Stimulated activated CD4-positive, alpha-beta T cell treated with anti-CD3 and anti-CD28 coated beads, Interleukin-1b, Interleukin-23, amount 100 ng/mL, for 1 hour (primary cell): ENCODE results near the gene AGPAT3.

ENCODE experiments used
- DNase-seq, 2 donors: peaks; one replicate each; pipeline ENCODE4 v3.0.0-alpha.2; 2020; ENCODE audit warnings: low read depth in 2 of 2

Gene AGPAT3

DNA sequence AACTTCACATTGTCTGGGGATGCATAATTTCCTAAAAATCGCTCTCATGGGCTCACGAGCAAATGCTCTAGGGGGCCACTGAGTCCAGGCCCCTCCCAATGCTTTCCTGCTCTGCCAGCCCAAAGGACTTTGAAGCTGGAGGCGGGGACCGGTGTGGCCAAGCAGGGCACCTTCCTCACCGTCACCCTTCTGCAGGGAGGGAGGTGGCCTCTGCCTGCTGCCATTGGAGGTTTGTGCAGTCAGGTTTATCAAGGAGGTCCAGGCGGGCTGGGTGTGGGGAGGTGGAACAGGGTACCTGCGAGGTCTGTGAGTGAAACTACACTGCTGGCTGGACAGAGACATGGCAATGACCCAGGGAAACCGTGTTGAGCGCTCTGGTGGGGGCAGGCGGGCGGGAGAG lies 89.0 kb downstream of the AGPAT3 start:
- DNase-seq: no peak

DNA sequence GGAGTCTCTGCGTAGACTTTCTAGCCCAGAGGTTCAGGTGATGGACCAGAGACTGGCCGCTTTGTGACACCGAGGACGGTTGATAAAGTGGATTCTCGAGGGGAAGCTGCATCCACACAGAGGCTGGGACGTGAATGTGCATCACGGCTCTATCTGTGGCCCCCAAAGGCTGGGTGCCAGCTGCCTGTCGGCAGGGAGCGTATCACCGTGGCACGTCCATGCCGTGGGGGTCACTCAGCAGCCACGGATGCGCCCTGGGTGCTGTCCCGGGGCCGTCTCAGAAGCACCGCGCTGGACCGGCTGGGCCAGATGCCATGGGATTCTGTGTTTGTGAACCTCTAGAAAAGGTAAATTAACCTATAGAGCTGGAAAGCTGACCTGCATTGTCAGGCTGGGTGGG lies 89.9 kb downstream of the AGPAT3 start:
- DNase-seq: no peak

DNA sequence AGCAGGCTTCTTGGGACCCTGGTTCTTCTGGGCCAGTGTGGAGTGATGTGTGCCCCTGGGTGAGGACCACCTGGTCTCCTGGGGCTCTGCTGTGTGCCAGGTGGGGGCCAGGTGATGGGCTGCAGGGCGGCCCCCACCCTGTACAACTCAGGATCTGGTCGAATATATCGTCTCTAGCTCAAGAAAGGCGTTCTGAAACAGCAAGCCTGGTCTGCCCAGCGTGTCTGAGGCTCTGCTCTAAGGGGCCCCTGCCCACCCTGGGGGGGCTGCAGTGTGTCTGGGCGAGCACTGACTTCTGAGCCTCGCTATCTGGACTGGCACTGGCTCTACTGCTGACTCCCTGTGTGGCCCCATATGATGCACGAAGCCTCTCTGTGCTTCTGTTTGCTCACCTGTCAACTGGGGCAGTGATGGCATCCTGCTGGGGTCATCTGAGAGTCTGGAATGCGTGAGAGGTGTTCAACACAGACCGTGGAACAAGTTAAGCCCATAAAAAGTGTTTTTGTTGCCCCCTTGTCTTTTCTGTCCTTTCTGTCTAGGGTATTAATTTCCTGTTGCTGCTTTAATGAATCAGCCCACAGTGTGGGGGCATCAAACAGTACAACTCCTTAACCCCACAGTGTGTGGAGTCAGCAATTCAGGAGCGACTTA lies 91.1 kb downstream of the AGPAT3 start:
- DNase-seq: no peak

DNA sequence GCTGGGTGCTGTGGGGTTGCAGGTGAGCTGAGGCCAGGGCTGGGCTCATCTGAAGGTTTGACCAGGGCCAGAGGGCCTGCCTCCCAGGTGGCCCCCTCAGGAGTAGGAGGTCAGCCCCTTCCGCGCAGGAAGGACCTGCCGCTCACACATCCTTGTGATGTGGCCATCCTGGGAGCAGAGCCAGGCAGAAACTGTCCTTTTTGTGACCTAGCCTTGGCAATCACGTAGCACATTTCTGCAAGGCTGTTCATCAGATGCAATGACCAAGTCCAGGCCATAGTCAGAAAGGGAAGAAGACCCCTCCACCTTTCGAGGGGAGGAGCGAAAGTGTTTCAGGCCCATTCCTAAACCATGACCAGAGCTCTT lies 91.6 kb downstream of the AGPAT3 start:
- DNase-seq: no peak

DNA sequence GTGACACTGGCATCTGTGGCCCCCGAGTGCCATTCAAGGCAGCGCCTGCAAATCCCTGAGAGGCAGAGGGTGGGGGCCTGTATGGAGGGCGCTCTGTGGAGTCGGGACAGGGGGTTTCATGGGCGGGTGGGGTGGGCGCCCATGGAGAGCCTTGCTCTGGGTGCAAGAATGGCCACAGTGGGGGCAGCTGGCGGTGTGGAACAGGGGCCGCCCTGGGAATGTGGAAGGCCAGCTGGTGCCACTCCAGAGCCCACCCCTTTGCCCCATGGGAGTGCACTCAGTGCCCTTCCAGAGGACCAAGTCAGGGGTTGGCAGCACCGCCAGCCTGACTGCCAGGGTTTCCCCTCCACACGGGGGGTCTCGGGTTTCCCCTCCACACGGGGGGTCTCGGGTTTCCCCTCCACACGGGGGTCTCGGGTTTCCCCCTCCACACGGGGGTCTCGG lies 92.1 kb downstream of the AGPAT3 start:
- no peak for DNase-seq

DNA sequence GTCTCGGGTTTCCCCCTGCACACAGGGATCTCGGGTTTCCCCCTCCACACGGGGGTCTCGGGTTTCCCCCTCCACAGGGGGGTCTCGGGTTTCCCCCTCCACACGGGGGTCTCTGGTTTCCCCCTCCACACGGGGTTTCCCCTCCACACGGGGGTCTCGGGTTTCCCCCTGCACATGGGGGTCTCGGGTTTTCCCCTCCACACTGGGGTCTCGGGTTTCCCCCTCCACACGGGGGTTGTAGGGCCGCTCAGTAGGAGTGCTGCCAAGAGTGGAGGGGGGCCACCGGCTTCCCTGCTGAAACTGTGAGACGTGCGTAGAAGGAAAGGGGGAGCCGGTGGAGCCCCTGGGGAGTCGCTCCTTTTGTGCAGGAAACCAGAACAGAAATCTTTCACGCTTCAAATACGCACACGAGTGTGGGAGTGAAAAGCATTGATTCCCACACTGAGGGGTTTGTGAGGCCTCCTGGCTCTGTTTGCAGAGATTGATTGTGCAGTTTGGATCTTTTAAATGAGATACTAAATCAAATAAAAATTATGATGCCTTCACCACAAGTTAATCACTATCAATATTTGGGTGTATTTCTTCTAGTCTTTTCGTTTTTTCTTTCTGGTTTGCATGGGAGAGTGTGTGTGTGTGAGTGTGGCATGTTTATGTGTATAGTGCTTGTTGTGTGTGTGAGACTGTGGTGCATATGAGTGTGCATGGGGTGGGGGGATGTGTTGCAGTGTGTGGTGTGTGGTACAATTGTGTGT lies 92.8 kb downstream of the AGPAT3 start:
- no peak for DNase-seq

DNA sequence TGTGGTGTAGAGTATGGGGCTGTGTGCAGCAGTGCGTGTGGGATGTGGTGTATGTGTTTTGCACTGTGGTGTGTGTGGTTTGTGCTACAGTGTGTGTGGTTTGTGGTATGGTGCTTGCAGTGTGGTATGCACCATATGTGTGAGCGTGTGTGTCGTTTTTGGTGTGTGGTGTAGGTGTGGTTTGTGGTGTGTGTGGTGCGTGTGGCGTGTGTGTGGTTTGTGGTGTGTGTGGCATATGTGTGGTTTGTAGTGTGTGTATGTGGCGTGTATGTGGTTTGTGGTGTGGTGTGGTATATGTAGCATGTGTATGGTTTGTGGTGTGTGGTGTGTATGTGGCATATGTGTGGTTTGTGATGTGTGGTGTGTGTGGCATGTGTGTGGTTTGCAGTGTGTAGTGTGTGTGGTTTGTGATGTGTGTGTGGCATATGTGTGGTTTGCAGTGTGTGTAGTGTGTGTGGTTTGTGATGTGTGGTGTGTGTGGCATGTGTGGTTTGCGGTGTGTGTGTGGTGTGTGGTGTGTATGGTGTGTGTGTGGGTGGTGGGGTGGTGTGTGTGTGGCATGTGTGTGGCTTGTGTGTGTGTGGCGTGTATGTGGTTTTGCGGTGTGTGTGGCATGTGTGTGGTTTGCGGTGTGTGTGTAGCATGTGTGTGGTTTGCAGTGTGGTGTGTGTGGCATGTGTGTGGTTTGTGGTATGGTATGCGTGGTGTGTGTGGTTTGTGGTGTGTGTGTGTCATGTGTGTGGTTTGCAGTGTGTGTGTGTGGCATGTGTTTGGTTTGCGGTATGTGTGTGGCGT lies 93.5 kb downstream of the AGPAT3 start:
- no peak for DNase-seq

DNA sequence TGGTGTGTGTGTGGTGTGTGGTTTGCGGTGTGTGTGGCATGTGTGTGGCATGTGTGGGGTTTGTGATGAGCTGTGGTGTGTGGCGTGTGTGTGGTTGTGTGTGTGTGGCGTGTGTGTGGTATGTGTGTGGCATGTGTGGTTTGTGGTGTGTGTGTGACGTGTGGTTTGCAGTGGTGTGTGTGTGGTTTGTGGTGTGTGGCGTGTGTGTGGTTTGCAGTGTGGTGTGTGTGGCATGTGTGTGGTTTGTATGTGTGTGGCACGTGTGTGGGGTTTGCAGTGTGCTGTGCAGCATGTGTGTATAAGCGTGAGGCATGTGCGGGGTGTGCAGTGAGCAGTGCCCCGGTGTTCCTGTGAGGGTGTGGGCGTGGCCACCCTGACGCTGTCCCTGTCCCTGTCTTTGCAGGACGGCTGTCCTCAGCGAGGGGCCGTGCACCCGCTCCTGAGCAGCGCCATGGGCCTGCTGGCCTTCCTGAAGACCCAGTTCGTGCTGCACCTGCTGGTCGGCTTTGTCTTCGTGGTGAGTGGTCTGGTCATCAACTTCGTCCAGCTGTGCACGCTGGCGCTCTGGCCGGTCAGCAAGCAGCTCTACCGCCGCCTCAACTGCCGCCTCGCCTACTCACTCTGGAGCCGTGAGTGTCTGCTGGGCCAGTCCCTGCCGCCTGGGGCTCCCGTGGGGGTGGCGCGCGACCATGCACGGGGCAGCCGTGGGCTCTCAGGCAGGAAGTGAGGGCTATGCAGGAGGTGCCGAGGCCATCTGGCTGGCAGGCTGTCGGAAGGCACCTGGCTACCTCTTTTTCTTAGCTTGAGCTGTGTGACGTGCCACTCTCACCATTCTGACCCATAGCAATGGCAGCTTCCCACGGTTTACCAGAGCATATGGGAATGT lies 94.5 kb downstream of the AGPAT3 start:
- no peak for DNase-seq

DNA sequence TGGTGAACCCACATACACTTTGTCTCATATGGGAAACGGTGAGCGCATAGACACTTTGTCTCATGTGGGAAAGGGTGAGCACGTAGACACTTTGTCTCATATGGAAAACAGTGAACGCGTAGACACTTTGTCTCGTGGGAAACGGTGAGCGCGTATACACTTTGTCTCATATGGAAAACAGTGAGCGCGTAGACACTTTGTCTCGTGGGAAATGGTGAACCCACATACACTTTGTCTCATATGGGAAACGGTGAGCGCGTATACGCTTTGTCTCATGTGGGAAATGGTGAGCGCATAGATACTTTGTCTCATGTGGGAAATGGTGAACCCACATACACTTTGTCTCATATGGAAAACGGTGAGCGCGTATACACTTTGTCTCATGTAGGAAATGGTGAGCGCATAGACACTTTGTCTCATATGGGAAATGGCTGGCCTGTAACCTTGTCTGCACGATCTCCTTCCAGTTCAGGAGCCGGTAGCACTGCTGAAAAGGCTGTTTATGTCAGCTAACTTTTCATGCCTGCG lies 96.4 kb downstream of the AGPAT3 start:
- DNase-seq: no peak

DNA sequence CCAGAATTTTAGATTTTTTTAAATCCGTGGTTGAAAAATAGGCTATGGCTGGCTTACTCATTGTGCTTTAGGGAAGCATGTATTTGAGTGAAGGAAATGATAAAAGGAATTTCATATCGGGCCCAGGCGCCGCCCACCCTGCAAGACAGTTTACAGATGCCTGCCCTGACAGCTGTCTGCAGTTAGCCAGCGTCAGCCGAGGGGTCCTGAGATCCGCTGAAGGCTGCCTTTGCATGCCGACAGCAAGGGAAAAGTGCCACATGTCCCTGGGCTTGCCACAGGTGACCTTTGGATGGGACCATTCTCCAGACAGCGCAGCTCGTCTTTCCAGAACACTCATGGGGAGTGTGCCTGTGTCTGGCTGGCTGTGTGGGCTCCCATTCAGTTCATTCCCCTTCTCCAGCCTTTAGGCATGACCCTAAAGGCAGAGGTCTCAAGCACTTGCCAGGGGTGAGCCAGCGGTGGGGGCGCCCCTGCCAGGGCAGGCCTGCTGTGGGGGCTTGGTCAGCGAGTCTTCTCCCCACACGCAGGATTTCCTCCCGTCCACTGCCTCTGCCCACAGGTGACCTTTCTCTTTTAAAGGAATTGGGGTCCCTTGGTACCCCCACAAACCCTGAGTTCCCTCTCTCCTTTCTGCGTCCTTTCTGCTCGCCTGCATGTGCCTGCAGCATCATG lies 101.0 kb downstream of the AGPAT3 start:
- no peak for DNase-seq

DNA sequence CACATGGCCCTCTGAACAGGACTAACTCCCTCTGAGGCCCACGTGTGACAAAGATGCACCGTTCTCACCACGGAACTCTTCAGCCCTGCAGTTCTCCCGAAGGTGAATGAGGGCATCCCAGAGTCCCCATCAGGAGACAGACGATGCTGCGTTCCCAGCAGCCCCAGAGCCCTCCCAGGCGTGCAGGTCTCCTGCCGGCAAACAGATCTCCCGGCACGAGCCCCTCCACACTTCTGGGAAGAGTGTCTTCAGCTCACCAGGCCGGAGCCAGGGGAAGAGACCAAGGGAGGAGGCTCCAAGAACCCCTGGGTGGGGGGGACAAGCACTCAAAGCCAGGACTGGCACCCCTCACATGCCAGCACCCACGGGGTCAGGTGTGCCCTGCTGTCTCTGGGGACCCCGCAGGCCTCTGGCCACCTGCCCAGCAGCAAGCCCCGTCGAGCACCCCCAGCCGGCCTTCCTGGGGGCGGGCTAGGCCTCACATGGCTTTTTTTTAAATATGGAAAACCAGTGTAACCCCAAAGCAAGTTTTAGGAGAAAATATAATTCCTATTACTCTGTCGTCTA lies 102.0 kb downstream of the AGPAT3 start:
- no peak for DNase-seq

DNA sequence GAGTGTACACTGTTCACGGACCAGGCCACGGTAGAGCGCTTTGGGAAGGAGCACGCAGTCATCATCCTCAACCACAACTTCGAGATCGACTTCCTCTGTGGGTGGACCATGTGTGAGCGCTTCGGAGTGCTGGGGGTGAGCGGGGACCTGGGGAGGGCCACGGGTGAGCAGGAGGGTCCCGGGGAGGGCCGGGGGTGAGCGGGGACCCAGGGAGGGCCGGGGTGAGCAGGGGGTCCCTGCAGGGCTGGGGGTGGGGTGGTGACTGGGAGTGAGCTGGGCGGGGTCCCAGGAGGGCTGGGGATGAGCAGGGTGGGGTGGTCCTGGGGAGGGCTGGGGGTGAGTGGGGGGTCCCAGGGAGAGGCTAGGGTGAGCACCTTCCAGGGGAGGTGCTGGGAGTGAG lies 103.0 kb downstream of the AGPAT3 start:
- DNase-seq: no peak

DNA sequence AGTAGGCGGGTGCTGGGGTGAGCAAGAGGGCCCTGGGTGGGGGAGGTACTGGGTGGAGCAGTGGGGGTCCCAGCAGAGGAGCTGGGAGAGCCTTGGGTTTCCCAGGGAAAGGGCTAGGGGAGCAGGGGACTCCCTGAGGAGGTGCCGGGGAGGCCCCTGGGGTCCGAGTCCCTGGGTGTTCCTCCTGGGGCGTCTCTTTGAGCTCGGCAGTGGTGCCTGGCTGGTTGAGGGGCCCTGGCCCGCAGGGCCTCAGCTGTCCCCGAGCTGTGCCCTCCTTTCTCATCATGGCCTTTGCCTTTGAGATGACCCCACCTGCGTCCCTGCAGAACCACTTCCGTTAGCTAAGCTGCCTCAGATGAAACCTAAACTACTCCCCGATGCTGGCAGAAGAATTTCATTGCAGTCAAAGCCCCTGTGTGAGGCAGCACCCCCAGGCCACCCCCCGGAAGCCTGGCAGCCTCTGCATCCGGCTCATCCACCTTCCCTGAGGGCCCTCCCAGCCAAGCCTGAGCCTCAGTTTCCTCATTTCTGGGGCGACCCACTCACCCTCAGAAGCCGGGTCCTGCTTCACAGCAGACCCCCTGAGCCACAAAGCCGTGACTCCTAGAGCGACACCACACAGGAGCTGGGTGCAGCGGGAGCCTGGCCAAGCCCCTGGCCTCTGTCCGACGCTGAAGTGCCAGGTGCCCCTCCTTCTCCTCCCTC lies 103.5 kb downstream of the AGPAT3 start:
- DNase-seq: no peak

DNA sequence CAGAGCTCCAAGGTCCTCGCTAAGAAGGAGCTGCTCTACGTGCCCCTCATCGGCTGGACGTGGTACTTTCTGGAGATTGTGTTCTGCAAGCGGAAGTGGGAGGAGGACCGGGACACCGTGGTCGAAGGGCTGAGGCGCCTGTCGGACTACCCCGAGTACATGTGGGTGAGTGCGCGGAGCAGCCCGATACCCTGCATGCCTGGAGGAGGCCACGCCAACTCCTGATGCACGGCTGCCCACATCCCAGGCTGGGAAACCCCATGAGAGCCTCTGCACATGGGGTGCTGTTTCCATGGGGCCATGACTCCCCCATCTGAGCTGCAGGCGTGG lies 104.1 kb downstream of the AGPAT3 start:
- DNase-seq: no peak

DNA sequence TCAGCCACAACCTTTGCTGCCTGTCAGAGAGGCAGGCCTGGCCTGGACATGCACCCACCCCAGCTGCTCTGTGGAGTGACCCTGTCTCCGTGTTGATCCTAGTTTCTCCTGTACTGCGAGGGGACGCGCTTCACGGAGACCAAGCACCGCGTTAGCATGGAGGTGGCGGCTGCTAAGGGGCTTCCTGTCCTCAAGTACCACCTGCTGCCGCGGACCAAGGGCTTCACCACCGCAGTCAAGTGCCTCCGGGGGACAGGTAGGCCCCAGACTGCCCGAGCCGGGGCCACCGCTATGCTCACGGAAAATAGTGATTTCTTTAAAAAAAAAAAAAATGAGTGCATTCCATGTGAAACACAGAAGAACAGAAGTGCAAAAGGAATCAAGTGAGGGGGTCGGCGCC lies 105.5 kb downstream of the AGPAT3 start:
- no peak for DNase-seq

DNA sequence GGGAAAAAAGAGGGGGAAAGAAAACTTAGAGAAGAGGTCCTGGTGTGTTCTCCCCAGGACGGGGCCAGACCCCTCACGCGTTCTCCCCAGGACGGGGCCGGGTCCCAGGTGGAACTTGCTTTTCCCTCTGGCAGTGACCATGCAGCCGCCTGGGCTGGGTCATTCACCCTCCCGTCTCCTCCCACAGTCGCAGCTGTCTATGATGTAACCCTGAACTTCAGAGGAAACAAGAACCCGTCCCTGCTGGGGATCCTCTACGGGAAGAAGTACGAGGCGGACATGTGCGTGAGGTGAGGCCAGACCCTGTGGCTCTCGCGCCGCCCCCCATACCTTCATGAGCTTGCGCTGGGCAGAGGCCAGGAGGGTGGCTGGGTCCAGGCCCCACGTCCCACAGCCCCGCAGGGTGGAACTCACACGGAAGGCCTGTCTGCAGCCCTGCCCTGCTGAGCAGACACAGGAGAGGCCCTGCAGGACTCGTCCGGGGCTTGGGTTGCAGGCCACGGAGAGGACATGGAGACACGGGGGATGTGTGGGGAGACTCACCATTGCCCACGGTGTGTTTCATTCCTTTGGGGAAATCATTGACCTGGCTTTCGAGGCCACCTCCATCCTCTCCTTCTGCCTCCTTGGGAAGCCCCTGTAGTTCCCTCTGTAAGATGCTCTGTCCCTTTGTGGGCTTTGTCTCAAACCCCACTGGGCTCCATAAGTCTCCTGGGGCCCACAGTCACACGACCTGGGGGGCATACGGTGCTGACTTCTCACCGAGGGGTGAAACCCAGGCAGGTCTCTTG lies 106.4 kb downstream of the AGPAT3 start:
- DNase-seq: no peak

DNA sequence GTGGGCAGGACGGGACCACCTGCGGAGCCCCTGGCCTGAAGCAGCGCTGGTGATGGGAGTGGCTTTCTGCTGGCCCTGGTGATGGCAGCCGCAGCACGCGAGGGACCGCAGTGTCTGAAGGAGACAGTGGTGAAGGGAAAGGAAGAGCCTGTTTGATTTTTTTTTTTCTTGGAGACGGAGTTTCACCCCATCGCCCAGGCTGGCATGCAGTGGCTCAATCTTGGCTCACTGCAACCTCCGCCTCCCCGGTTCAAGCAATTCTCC lies 106.9 kb downstream of the AGPAT3 start:
- DNase-seq: no peak

DNA sequence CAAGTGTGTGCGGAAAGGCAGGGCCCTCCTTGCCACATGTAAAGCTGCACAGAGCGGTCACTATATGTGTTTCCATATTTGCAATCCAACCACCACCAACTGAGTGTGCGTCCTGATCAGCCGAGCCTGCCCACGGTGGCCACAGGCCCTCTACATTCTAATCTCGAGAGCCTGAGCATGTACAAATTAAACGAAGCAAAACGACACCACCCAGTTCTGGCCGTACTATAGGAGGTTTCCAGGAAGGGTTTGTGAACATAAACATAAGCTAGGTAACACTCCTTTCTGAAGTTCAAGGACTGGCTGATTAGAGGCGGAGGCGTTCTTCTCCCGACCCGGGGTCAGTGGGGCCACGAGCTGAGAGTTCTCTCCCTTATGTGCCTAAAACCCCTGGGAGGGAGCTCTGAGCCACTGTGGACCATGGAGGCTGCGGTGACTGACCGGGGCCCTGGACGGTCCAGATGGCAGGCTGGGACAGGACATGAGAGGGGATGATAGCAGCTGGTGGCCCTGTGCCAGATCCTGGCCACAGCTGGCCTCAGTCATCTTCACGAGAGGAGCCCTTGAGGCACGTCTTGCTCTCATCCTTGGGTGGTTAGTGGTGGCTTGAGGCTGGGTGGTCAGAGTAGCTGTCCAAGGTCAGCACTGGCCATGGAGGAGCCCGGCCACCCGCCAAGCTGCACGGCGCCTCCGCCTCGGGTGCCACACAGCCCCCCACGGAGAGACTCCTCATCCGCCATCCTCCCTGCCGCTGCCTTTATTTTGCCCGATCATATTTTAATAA lies 108.0 kb downstream of the AGPAT3 start:
- DNase-seq: no peak

DNA sequence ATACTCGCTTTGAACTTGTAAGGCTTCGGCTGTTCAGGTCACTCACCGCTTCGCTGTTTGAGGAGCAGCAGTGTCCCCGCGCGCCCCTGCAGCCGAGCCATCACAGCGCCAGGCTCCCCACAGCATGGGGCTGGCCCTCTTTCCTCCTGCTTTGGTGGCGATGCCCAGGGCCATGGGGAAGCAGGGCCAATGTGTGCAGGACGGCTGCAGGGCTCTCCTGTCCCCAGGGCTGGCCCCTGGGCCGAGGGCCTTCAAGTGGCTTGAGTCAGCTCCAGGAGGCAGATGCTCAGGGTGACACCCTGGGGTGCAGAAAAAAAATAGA lies 108.6 kb downstream of the AGPAT3 start:
- no peak for DNase-seq
